NCI-H510A treated with DMSO at 0.1 percent for 48 hours (cell line): ENCODE data around the gene CNFN.

Experiments used
- DNase-seq: peaks from one replicate; lab custom pipeline; 2025; lab: John Stamatoyannopoulos, UW

CNFN gene

GRCh38 chr19:42389899-42390298, at the start of gene CNFN:
Gene CNFN (minus strand): TSS chr19:42390297. CDS start chr19:42389037, 1,260 bp downstream.
- DNase-seq: no peak

GRCh38 chr19:42436006-42436405, 45.9 kb upstream of the CNFN start:
- peak; percentile 7 for DNase-seq

GRCh38 chr19:42435316-42435715, 45.2 kb upstream of the CNFN start:
- no peak for DNase-seq

GRCh38 chr19:42433503-42434260, 43.6 kb upstream of the CNFN start:
- no peak for DNase-seq

GRCh38 chr19:42431486-42431885, 41.4 kb upstream of the CNFN start:
- DNase-seq: no peak

- DNase-seq: no peak
Measured at GRCh38 chr19:42428676-42429075, 38.6 kb upstream of the CNFN start.

- no peak for DNase-seq
Measured at GRCh38 chr19:42427313-42427712, 37.2 kb upstream of the CNFN start, which contains the start of gene LIPE. Gene LIPE (minus strand): TSS chr19:42427388. CDS start chr19:42427149, 239 bp downstream.

- no peak for DNase-seq
Measured at GRCh38 chr19:42426643-42427042, 36.5 kb upstream of the CNFN start.

- no peak for DNase-seq
Measured at GRCh38 chr19:42424712-42425131, 34.6 kb upstream of the CNFN start.

- no peak for DNase-seq
Measured at GRCh38 chr19:42424345-42424707, 34.2 kb upstream of the CNFN start.

GRCh38 chr19:42423462-42424344, 33.6 kb upstream of the CNFN start:
- peak; percentile 85 for DNase-seq

- DNase-seq: peak; percentile 8
Measured at GRCh38 chr19:42422901-42423461, 32.9 kb upstream of the CNFN start.

GRCh38 chr19:42422092-42422900, 32.2 kb upstream of the CNFN start:
- DNase-seq: no peak

GRCh38 chr19:42421591-42422031, 31.5 kb upstream of the CNFN start:
- DNase-seq: no peak

GRCh38 chr19:42421101-42421500, 31.0 kb upstream of the CNFN start:
- DNase-seq: no peak

- peak; percentile 24 for DNase-seq
Measured at GRCh38 chr19:42420055-42420544, 30.0 kb upstream of the CNFN start.

- no peak for DNase-seq
Measured at GRCh38 chr19:42419309-42419708, 29.2 kb upstream of the CNFN start.

GRCh38 chr19:42412661-42413076, 22.6 kb upstream of the CNFN start:
- no peak for DNase-seq

GRCh38 chr19:42412227-42412626, 22.1 kb upstream of the CNFN start:
- no peak for DNase-seq

- no peak for DNase-seq
Measured at GRCh38 chr19:42411581-42412178, 21.6 kb upstream of the CNFN start.

- no peak for DNase-seq
Measured at GRCh38 chr19:42410371-42410770, 20.3 kb upstream of the CNFN start.
